DMS53 (cell line): ENCODE results near the gene HIP1.
"Not testable (repeated sequence)": the region's sequence is repeated elsewhere in the genome, so short reads cannot be mapped to it uniquely, and the experiment has no call there.

Source experiments
- DNase-seq: peaks from one replicate; lab custom pipeline; 2025; lab: John Stamatoyannopoulos, UW

Gene HIP1

GRCh38 chr7:75572396-75572795 is 166.3 kb downstream of the HIP1 start:
- DNase-seq, result no peak

DNA sequence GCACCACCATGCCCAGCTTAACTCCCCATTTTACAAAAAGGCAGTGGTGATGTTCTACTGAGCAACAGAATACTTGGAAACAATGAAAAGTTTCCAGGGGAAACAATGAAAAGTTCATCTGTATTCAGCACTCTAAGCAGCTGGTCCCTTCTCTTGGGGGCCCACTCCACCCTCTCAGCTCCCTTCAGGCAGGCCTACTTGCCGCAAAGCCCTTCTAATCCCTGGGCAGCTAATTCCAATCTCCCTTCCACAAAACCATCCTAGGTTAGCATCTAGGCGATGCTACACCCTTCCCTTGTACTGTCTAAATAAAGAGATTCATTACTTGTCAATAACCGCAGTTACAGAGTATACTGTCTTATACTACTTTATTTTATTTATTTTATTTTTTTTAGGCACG is 167.5 kb downstream of the HIP1 start:
- DNase-seq, result no peak

DNA sequence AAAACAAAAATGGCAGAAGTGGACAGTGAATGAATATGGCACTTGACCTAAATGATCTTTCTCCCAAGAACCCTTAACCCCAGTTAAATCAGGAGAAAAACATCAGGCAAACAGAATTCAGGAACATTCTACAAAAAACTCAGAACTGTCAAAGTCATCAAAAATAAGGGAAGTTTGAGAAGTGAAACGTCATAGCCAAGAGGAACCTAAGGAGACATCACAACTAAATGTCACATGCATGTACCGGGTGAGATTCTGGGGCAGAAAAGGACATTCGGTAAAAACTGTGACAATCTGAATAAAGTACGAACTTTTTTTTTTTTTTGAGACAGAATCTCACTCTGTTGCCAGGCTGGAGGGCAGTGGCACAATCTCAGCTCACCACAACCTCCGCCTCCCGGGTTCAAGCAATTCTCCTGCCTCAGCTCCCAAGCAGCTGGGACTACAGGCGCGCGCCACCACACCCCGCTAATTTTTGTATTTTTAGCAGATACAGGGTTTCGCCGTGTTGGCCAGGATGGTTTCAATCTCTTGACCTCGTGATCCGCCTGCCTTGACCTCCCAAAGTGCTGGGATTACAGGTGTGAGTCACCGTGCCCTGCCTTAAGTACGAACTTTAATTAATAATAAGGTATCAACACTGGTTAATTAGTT is 169.0 kb downstream of the HIP1 start:
- DNase-seq, result not testable (repeated sequence)

DNA sequence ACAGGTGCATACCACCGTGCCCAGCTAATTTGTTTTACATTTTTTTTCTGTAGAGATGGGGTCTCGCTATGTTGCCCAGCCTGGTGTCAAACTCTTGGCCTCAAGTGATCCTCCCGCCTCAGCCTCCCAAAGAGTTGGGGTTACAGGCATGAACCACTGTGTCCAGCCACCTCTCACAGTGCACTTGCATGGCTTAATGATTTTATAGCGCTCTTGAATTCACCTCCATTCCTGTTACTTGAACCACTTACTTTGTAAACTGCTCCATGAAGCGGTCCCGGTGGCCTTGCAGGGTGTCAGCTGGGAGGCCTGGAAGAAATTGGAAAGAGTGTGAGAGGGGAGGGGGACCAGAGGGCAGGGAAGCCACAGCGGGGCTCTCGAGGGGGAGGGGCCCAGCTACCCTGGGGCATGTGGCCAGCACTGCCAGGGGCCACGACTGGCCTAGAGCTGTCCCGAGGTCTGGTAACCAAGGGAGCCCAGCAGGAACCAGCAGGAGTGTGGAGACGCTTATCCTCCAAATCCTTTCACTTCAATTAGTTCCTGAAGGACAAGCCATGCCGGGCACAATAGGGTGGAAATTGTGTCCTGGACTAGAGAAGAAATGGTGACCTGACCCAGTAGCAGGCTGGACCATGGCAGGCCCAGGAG is 170.7 kb downstream of the HIP1 start:
- no peak for DNase-seq

- no peak for DNase-seq
These were observed 173.5 kb downstream of the HIP1 start for GRCh38 chr7:75565132-75565837.

DNA sequence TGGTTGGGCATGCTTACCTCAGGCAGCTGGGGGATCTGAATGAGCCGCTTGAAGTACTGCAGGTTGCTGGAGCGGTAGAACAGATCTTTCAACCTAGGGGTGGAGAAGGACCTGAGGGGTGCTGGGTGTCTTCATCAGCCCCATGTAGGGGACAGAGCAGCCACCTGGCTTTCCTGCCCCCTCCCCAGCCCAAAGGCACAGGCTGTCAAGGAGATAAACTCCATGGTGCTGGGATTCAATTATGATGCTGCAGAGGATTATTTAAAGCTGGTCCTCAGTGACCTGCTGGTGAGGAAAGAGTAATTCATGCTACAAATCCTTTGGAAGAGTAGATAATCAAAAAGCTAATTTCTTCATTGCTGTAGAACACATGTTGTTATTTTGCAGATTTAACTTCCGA is 175.6 kb downstream of the HIP1 start:
- DNase-seq, result no peak

DNA sequence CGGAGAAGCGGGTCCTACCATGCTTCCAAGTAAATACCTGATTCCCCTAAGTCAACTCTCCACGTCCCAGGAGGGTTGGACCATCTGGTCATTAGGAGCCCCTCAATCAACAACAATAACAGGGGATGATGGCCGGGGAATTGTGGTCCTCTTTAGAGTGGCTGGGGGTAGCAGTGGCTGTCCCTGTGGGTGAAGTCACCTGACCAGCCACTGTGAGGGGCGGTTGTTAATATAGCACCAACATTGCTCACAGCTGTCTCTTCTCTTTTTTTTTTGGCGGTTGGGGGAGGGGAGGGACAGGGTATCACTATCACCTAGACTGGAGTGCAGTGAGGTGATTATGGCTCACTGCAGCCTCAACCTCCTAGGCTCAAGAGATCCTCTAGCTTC is 178.8 kb downstream of the HIP1 start:
- no peak for DNase-seq

- DNase-seq, result no peak
These were observed 179.3 kb downstream of the HIP1 start for GRCh38 chr7:75559355-75559975.

DNA sequence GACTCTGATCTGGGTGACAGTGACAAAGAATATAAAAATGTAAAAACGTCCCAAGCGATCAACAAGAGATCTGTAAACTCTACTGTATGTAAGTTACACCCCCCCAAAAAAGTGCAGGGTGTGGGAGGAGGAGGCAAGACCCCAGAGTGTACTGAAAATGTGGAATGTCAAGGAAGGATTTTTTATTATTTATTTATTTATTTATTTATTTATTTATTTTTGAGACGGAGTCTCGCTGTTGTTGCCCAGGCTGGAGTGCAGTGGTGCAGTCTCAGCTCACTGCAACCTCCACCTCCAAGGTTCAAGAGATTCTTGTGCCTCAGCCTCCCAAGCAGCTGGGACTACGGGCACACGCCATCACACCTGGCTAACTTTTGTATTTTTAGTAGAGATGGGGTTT is 181.9 kb downstream of the HIP1 start:
- not testable (repeated sequence) for DNase-seq

DNA sequence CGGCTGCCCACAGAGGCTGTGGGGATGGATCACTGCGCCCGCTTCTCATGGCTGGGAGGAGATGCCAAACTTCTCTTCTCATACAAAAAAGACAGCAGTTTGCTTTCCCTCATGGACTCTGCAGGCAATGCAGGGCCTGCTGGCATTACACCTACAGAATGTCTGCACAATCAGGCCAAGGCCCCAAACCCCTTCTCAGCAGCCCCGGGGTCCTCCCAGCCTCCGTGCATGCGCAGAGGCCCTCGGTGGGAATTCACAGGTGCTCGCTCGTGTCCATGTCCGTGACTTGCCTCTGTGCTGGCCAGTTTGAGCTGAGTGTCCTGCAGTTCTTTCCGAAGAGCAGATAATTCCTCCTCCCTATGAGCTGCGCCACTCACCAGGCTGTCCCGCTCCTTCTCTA is 183.0 kb downstream of the HIP1 start:
- no peak for DNase-seq

- no peak for DNase-seq
These were observed 192.3 kb downstream of the HIP1 start for GRCh38 chr7:75546237-75547015.

DNA sequence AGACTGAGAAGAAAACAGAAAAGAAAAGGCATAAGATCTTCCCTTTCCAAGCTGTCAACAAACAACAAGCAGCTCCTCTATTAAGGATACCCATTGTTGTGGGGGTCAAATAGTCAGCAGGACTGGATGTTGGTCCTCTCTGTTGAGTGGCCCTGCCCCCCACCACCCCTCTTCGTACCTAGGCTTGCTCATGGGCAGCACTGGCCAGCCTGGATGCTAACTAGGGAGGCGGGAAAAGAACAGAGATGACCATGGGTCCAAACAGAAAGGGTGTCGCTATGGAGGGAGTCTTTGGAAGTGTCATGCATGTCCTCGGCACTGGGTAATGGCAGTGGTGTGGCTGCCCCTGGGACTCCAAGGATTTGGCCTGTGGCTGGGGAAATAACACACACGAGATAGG is 201.0 kb downstream of the HIP1 start:
- DNase-seq, result no peak

GRCh38 chr7:75536940-75537538 is 201.7 kb downstream of the HIP1 start:
- DNase-seq, result no peak

DNA sequence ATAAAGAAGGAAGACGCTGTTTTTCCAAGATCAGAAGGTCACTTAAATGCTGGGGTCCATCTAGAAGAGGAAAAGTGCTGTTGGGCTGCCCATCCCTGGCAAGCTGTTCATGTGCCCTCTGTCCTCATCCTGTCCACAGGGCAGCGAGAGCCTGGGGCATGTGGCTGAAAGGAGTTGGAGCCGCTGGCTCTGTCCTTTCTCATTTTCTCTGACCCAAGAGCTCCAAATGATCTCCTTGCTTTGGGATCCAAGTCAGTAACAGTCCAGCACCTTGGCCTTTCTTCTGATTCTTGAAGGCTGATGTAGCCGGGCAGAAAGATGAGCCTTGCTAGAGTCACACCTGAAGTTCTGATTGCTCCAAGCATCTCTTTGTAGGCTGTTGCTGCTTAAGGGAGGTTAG is 202.2 kb downstream of the HIP1 start:
- no peak for DNase-seq

GRCh38 chr7:75534727-75535307 is 203.9 kb downstream of the HIP1 start:
- no peak for DNase-seq

- no peak for DNase-seq
These were observed 204.8 kb downstream of the HIP1 start for GRCh38 chr7:75533926-75534325.

GRCh38 chr7:75532639-75533038 is 206.1 kb downstream of the HIP1 start:
- DNase-seq, result no peak

GRCh38 chr7:75531359-75531821 is 207.4 kb downstream of the HIP1 start:
- DNase-seq, result peak; percentile 77

DNA sequence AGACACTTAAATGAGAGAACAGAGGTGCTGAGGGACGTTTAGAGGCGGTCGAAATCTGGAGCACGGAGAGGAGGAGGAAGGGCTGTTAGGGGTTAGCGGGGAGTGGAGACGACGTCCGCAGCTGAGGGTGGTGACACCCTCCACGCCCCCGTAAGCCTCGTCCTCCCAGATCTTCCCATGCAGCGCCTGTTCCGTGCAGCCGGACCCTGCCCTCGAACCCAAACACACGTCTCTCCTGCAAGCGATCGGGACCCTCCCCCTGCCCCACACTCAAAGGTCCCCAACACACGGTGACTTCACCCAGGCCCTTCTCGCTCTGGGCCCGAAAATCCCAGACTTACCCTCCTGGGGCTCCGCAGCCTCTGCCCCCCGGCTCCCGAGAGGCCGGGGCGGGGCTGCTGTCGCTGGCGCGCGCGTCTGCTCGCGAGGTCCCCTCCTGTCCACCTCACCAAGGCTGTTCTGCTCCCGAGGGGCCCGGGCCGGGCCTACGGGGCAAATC is 211.5 kb downstream of the HIP1 start:
- peak; percentile 45 for DNase-seq

DNA sequence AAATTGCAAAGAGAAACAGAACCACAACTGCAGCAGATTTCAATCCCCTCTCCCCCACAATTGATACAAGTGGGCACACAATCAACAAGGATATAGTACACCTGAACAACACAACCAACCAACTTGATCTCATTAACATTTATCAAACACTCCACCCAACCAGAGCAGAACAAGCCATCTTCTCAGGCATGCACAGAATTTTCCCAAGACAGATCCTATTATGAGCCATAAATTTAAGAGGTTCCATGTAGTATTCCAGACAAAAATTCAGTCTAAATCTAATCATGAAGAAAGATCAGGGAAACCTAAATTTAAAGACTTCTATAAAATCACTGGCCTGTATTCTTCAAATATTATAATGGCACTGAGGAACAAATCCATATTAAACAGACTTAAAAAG is 217.0 kb downstream of the HIP1 start:
- not testable (repeated sequence) for DNase-seq

DNA sequence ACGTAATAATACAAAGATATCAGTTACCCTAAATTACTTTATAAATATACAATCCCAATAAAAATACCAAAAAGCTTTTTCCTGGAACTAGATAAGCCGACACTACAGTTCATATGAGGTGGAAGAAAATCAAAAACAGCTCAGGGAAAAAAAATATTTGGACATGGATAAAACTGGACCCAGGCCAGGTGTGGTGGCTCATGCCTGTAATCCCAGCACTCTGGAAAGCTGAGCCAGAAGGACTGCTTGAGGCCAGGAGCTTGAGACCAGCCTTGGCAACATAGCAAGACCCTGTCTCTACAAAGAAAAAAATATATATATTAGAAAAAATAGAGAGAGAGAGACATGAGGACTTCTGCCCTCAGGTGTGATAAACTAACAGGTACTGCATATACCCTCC is 219.9 kb downstream of the HIP1 start:
- DNase-seq, result not testable (repeated sequence)
